Neural cell (in vitro differentiated cells): ENCODE data around the gene ARHGDIG.

Experiments used
- CTCF ChIP-seq: fragments of 450-650 bp; IDR thresholded peaks from 2 replicates; pipeline ENCODE4 v1.5.1; 2014; ENCODE audit warnings: antibody characterized with exemption, mild to moderate bottlenecking, moderate library complexity; ENCODE audit not compliant: poor library complexity, severe bottlenecking
- EP300 ChIP-seq: fragments of 450-650 bp; conservative IDR thresholded peaks from 2 replicates; pipeline ENCODE4 v1.6.1; 2014; ENCODE audit warnings: antibody characterized with exemption, mild to moderate bottlenecking, moderate library complexity; ENCODE audit not compliant: poor library complexity, severe bottlenecking
- EZH2 ChIP-seq: fragments of 200-600, 300-800 bp; shearing (Covaris generic), sonication (generic); IDR thresholded peaks from 2 replicates; pipeline ENCODE4 v1.6.1; 2014; ENCODE audit warnings: antibody characterized with exemption, low read length, borderline replicate concordance, mild to moderate bottlenecking; ENCODE audit not compliant: insufficient read depth, poor library complexity, severe bottlenecking
- MXI1 ChIP-seq: fragments of 450-650 bp; conservative IDR thresholded peaks from 2 replicates; pipeline ENCODE4 v1.6.1; 2014; ENCODE audit warnings: antibody characterized with exemption, mild to moderate bottlenecking; ENCODE audit not compliant: poor library complexity, severe bottlenecking
- POLR2AphosphoS5 ChIP-seq: IDR thresholded peaks from 2 replicates; pipeline ENCODE4 v1.6.1; 2012
- RAD21 ChIP-seq: fragments of 450-650 bp; conservative IDR thresholded peaks from 2 replicates; pipeline ENCODE4 v1.6.1; 2014; ENCODE audit warnings: antibody characterized with exemption, mild to moderate bottlenecking, moderate library complexity
- REST ChIP-seq: IDR thresholded peaks from 2 replicates; pipeline ENCODE4 v1.6.1; 2012; ENCODE audit warnings: borderline replicate concordance
- SMC3 ChIP-seq: fragments of 450-650 bp; conservative IDR thresholded peaks from 2 replicates; pipeline ENCODE4 v1.6.1; 2014; ENCODE audit warnings: antibody characterized with exemption, mild to moderate bottlenecking, moderate library complexity; ENCODE audit not compliant: poor library complexity
- TAF1 ChIP-seq: IDR thresholded peaks from 2 replicates; pipeline ENCODE4 v1.6.1; 2012; ENCODE audit warnings: low read depth

GRCh38 chr16:240559-240958 lies 39.8 kb upstream of the ARHGDIG start:
- TF ChIP-seq CTCF (no peak), SMC3 (no peak), MXI1 (no peak), POLR2AphosphoS5 (no peak), RAD21 (no peak), REST (no peak), EZH2 (no peak), EP300 (no peak), TAF1 (no peak)
